Measurements from ENCODE around the gene PKIG. TPM values are rescaled to one million over a fixed set of nuclear protein-coding genes. Genes with fewer than 3 reads are reported as not detected.

PKIG gene
- total RNA-seq, 1 donor from 2014 or later = 181 TPM

DNA sequence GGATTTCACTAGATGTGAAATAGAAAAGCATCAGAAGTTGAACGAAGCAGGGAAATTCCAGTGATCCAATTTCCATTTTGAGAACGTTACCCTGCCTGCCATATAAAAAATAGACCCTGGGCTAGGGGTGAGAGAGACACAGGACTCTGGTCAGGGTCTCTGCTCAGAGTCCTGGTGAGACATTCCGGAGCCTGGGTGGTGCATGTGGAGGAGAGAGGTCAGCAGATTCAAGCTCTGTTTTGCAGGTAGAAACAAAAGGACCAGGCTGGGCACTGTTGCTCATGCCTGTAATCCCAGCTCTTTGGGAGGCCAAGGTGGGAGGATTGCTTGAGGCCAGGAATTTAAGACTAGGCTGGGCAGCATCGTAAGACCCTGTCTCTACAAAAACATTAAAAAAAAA lies 17.9 kb downstream of the PKIG start:
- Mint-ChIP-seq H3K9me3 (no peaks in the 10 kb centered on the region), H3K4me1 (peaks cover 70% of the 10 kb centered on the region), H3K27me3 (no peaks in the 10 kb centered on the region), H3K4me3 (peak overlapping the region; percentile 72), H3K27ac (no peak overlapping the region), H3K36me3 (ENCODE audit: low read depth) (peaks cover 52% of the 10 kb centered on the region)
- ChIA-PET CTCF (interaction anchor here (5.6 kb wide), 1 partner anchor 24 kb away, joined by 32 read pairs; no protein-coding TSS in a partner anchor), POLR2A (interaction anchor here (2.2 to 9.4 kb wide), 2 partner anchors 13 to 17 kb away, joined by 15 to 154 read pairs; partner anchors contain the start of gene PKIG)
- intact Hi-C loops (cut with micrococcal nuclease) = loop anchor here (1.0 kb wide), 1 partner anchor 9 kb away; no protein-coding TSS in a partner anchor
- DNase-seq = no peak
- no peak for ATAC-seq (ENCODE audit: low read depth)
- TF ChIP-seq, protein P1, sequence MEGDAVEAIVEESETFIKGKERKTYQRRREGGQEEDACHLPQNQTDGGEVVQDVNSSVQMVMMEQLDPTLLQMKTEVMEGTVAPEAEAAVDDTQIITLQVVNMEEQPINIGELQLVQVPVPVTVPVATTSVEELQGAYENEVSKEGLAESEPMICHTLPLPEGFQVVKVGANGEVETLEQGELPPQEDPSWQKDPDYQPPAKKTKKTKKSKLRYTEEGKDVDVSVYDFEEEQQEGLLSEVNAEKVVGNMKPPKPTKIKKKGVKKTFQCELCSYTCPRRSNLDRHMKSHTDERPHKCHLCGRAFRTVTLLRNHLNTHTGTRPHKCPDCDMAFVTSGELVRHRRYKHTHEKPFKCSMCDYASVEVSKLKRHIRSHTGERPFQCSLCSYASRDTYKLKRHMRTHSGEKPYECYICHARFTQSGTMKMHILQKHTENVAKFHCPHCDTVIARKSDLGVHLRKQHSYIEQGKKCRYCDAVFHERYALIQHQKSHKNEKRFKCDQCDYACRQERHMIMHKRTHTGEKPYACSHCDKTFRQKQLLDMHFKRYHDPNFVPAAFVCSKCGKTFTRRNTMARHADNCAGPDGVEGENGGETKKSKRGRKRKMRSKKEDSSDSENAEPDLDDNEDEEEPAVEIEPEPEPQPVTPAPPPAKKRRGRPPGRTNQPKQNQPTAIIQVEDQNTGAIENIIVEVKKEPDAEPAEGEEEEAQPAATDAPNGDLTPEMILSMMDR (IDR thresholded peaks at IDR 0.05) = no peak

DNA sequence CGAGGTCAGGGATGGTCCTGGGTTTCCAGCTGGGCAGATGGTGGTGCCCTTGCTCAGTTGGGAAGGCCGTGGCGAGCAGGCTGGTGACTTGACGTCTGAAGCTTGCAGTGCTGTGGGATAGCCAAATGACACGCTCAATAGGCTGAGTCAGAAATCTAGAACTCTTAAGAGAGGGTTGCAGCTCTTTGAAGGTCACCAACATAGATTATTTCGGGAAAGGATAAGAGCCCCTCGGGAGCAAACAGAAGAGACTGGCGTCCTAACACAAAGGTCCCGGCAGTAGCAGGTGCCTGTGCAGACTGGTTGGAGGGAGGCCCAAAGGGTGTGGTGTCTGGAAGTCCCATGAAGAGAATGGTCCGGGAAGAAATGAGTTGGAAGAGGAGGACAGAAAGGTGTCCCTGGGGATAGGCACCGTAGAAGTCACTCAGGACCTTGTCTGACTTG lies 18.4 kb downstream of the PKIG start:
- Mint-ChIP-seq H3K27ac (no peak overlapping the region), H3K9me3 (no peaks in the 10 kb centered on the region), H3K36me3 (ENCODE audit: low read depth) (peaks cover 56% of the 10 kb centered on the region), H3K4me3 (peak overlapping the region; percentile 72), H3K27me3 (no peaks in the 10 kb centered on the region), H3K4me1 (peaks cover 68% of the 10 kb centered on the region)
- ChIA-PET CTCF (interaction anchor here (5.6 kb wide), 1 partner anchor 25 kb away, joined by 32 read pairs; no protein-coding TSS in a partner anchor), POLR2A (interaction anchor here (2.2 to 9.4 kb wide), 2 partner anchors 14 to 18 kb away, joined by 15 to 154 read pairs; partner anchors contain the start of gene PKIG)
- TF ChIP-seq, protein P1 (IDR thresholded peaks at IDR 0.05) = no peak
- intact Hi-C loops (cut with micrococcal nuclease) = loop anchor here (1.0 kb wide), 1 partner anchor 9 kb away; no protein-coding TSS in a partner anchor
- no peak for ATAC-seq (ENCODE audit: low read depth)
- DNase-seq = no peak

DNA sequence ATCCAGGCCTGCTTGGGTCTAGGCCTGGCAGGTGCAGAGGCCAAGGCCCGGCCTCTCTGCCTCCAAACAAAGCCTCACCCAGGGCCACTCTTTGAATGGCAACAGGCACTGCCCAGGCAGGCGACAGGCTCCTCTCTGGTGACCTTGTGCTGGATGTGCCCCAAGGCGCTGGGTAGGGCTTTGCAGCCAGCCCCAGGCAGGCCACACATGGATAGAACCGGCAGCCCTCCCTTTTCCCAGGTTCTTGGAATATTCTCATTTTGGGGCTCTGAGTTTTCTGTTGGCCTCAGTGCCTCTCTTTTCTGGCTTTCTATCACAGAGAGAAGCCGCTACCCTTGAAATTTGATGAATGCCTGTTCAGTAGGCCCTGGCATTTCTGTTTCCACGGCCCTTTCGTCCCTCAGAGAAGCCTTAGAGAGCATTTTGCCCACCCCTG lies 18.9 kb downstream of the PKIG start:
- Mint-ChIP-seq H3K4me3 (peak overlapping the region; percentile 56), H3K9me3 (no peaks in the 10 kb centered on the region), H3K4me1 (peaks cover 67% of the 10 kb centered on the region), H3K36me3 (ENCODE audit: low read depth) (peaks cover 56% of the 10 kb centered on the region), H3K27ac (no peak overlapping the region), H3K27me3 (no peaks in the 10 kb centered on the region)
- DNase-seq (no peak), ATAC-seq (ENCODE audit: low read depth) (no peak)
- TF ChIP-seq, protein P1 (IDR thresholded peaks at IDR 0.05) = no peak
- intact Hi-C loops (cut with micrococcal nuclease) = no loop called here
- CTCF ChIA-PET = interaction anchor here (0.8 to 5.6 kb wide), 3 partner anchors 8 to 25 kb away, joined by 3 to 32 read pairs (median 14); no protein-coding TSS in a partner anchor
- POLR2A ChIA-PET = interaction anchor here (0.6 to 9.4 kb wide), 4 partner anchors 14 to 56 kb away, joined by 3 to 154 read pairs (median 11); partner anchors contain the start of gene PKIG

DNA sequence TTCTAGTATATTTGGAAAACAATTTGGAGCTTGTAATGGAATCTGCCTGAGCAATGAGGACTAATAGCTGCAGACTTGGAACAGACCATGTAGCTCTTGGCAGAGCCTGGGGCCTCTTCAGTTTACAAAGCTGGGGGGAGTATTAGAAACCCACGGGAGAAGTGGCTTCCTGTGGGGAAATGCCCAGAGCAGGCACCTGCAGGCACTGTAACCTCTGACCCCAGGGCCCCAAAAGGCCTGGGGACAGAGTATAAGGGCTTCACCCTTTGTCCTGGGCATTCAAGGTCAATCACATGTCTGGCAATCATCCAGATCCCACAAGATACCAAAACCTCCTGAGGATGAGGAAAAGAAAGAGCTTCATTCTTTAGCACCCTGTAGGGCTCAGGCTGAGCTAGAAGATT lies 19.4 kb downstream of the PKIG start:
- DNase-seq (no peak), ATAC-seq (ENCODE audit: low read depth) (peak; percentile 30)
- intact Hi-C loops (cut with micrococcal nuclease) = no loop called here
- Mint-ChIP-seq H3K4me1 (peaks cover 63% of the 10 kb centered on the region), H3K27ac (no peak overlapping the region), H3K4me3 (peak overlapping the region; percentile 56), H3K27me3 (no peaks in the 10 kb centered on the region), H3K9me3 (no peaks in the 10 kb centered on the region), H3K36me3 (ENCODE audit: low read depth) (peaks cover 58% of the 10 kb centered on the region)
- POLR2A ChIA-PET = interaction anchor here (0.6 to 9.4 kb wide), 8 partner anchors 8 to 57 kb away, joined by 3 to 154 read pairs (median 6); partner anchors contain the start of gene PKIG
- TF ChIP-seq, protein P1 (IDR thresholded peaks at IDR 0.05) = no peak
- CTCF ChIA-PET = interaction anchor here (0.8 to 5.6 kb wide), 7 partner anchors 8 to 101 kb away, joined by 3 to 32 read pairs (median 4); no protein-coding TSS in a partner anchor

DNA sequence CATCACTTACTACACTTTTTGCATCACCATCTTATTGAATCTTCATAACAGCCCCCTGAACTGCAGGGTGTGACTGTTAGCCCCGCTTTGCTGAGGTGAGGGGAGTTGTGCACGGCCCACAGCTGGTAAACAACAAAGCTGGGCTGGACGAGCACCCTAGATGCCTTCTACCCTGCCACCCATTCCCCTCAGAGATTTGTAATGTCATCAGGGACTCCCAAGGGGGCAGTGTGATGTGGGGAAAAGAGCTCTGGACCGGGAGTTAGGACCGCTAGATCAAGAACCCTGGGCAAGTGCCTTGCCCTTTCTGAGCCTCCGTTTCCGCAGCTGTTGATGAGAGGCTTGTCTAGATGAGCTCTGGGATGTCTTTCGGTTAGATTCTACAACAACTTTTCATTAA lies 20.9 kb downstream of the PKIG start:
- ChIA-PET POLR2A (interaction anchor here (0.6 to 9.4 kb wide), 6 partner anchors 10 to 82 kb away, joined by 3 to 154 read pairs (median 5); partner anchors contain the start of genes PKIG and SERINC3), CTCF (interaction anchor here (0.6 to 5.6 kb wide), 8 partner anchors 9 to 130 kb away, joined by 3 to 32 read pairs (median 6); no protein-coding TSS in a partner anchor)
- Mint-ChIP-seq H3K36me3 (ENCODE audit: low read depth) (peaks cover 53% of the 10 kb centered on the region), H3K4me3 (no peak overlapping the region), H3K27me3 (no peaks in the 10 kb centered on the region), H3K9me3 (peaks cover 2% of the 10 kb centered on the region), H3K27ac (no peak overlapping the region), H3K4me1 (peaks cover 56% of the 10 kb centered on the region)
- DNase-seq = no peak
- TF ChIP-seq, protein P1 (IDR thresholded peaks at IDR 0.05) = no peak
- no peak for ATAC-seq (ENCODE audit: low read depth)
- intact Hi-C loops (cut with micrococcal nuclease) = no loop called here

Data from activated B cell treated with CpG ODN at 0.5 μM for 24 hours (primary cell).